IPS-15b (cell line): ENCODE data around the gene SAMD14.

ENCODE experiments used
- H3K27me3 ChIP-seq: one replicate; pipeline ENCODE4 v1.6.1; 2013; ENCODE audit warnings: low read length; ENCODE audit not compliant: control insufficient read depth, insufficient read depth
- H3K36me3 ChIP-seq: one replicate; pipeline ENCODE4 v1.6.1; 2013; ENCODE audit warnings: low read length; ENCODE audit not compliant: control insufficient read depth, insufficient read depth
- H3K4me1 ChIP-seq: one replicate; pipeline ENCODE4 v1.6.1; 2013; ENCODE audit warnings: mild to moderate bottlenecking, low read length; ENCODE audit not compliant: control insufficient read depth, insufficient read depth
- H3K4me3 ChIP-seq: one replicate; pipeline ENCODE4 v1.5.1; 2013; ENCODE audit warnings: low read depth, low read length
- H3K9ac ChIP-seq: one replicate; pipeline ENCODE4 v1.6.1; 2013; ENCODE audit warnings: low read depth, mild to moderate bottlenecking, low read length
- H3K9me3 ChIP-seq: one replicate; pipeline ENCODE4 v1.6.1; 2013; ENCODE audit warnings: mild to moderate bottlenecking, low read length; ENCODE audit not compliant: control insufficient read depth, insufficient read depth

SAMD14 gene

DNA sequence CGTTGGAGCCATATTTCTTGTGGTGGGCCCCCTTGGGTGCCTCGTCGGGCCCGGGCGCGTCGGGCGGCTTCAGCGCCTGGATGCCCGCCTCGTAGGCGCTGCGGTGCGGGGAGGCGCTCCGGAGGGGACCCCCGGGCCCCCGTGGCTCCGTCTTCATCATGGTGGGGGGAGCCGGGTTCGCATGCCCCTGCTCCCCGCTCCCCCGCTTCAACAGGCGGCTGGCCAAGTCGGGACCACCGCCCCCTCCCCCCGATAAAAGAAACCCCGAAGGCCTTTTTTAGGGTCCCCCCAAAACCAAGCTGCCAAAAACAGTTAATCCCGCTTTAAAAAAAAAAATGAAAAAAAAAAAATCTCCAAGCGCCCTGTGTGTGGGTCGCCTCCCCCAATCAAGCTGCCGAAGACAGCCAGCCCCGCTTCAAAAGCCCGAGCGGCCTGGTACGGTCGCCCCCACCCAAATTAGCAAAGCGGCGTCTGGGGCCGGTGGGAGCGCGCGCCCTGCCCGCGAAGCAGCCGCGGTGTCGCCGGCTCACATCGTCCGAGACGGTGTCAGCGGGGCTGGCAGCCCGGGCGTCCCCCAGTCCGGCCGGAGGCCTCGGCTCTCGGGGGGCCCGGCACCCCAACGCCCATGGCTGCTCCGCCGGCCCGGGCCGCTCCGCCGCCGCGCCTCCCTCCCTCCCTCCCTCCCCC lies 20.5 kb upstream of the SAMD14 start, which contains the start of gene PPP1R9B:
TSS of gene PPP1R9B (minus strand) at position 324 of the 687 bp plus-strand sequence. CDS start at position 160, 164 bp downstream.
- Histone ChIP-seq H3K9ac (peak within 1 kb of the TSS; percentile 60), H3K27me3 (peaks cover 3% of the 10 kb centered on the region), H3K4me3 (peak within 1 kb of the TSS; percentile 85), H3K36me3 (no peaks in the 10 kb centered on the region), H3K9me3 (no peaks in the 10 kb centered on the region), H3K4me1 (peaks cover 7% of the 10 kb centered on the region)

DNA sequence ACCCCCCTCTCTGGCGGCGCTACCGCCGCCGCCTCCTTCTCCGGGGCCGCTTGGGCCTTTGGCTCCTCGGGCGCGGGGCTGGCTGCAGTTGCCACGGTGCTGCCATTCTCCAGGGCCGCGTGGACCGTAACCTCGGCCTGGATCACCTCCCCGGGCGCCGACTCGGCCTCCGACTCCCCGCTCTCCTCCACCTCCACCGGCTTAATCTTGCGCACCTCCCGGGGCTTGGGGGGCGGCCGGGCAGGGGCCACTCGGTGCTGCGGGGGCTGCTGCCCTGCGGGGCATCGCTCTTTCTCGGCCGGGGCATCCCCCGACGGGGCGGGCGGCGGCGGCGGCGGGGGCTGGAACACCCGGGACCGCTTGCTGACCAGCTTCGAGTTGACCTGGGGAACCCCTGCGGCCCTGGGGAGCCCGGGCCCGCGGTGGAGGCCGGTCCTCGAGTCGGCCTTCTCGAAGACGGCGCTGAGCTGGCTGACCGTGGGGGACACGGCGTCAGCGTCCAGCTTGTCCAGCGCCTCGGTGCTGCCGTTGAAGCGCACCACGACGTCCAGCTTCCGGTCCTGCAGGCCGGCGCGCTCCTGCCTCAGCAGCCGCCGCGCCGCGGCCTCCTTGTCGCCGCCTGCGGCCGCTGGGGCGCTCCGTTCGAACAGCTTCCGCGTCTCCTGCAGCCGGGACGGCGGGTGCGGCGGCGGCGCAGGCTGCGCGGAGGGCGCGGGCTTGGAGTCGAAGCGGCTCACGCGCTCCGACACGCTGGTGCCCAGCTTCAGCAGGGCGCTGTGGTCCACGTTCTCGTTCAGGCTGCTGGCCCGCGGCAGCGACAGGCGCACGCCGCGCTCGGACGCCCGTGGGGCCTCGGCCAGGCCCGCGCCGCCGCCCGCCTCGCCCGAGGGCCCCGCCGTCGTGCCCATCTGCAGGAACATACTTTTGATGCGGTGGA lies 19.7 kb upstream of the SAMD14 start:
- peaks cover 7% of the 10 kb centered on the region for H3K4me1 ChIP-seq
- peaks cover 4% of the 10 kb centered on the region for H3K36me3 ChIP-seq
- H3K9me3 ChIP-seq, result no peaks in the 10 kb centered on the region
- no peak overlapping the region for H3K9ac ChIP-seq
- peaks cover 3% of the 10 kb centered on the region for H3K27me3 ChIP-seq
- peak overlapping the region; percentile 54 for H3K4me3 ChIP-seq

GRCh38 chr17:50149091-50149416 lies 19.1 kb upstream of the SAMD14 start:
- H3K36me3 ChIP-seq, result peaks cover 6% of the 10 kb centered on the region
- H3K4me1 ChIP-seq, result peaks cover 7% of the 10 kb centered on the region
- peaks cover 3% of the 10 kb centered on the region for H3K27me3 ChIP-seq
- no peaks in the 10 kb centered on the region for H3K9me3 ChIP-seq
- peak overlapping the region; percentile 54 for H3K4me3 ChIP-seq
- H3K9ac ChIP-seq, result no peak overlapping the region

DNA sequence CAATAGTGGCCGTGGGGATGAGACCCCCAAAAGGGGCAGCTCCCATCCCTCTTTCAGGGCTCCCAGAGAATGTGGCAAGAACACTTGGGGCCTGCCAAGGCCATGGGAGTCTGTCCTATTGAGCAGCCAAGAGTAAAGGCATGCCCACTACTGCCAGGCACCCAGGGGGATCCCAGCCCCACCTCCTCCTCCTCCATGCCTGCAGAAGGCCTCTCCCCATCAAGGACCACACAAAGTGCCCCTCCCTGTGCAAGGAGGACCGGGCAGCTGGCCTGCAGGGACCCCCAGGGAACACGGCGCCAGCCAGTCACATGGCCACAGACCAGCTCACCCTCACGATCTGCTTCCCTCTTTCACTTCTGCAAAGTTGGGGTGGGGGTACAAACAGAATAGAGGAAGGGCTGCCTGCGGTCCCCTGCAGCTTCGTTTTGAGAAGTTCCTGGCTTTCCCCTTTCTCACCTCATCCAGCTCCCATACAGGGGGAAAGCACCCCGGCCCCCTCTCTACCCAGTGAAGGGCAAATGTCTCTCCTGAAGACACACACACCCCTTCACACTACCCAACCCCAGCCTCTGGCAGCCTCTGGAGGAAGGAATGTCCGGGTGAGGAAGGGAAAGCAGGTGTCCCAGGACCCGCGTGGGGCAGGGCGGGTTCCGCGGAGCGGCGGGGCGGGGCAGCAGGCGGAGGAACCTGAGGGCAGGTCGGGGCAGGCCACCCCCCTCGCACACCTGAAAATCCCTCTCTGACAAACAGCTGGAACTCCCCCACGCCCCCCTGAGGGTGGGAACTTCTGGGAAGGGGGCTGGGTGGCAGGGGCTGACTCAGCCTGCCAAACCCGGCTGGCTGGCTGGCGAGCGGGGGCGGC lies 18.5 kb upstream of the SAMD14 start:
- H3K36me3 ChIP-seq, result peaks cover 10% of the 10 kb centered on the region
- H3K9me3 ChIP-seq, result no peaks in the 10 kb centered on the region
- H3K27me3 ChIP-seq, result peaks cover 3% of the 10 kb centered on the region
- peaks cover 7% of the 10 kb centered on the region for H3K4me1 ChIP-seq
- peak overlapping the region; percentile 54 for H3K4me3 ChIP-seq
- no peak overlapping the region for H3K9ac ChIP-seq

DNA sequence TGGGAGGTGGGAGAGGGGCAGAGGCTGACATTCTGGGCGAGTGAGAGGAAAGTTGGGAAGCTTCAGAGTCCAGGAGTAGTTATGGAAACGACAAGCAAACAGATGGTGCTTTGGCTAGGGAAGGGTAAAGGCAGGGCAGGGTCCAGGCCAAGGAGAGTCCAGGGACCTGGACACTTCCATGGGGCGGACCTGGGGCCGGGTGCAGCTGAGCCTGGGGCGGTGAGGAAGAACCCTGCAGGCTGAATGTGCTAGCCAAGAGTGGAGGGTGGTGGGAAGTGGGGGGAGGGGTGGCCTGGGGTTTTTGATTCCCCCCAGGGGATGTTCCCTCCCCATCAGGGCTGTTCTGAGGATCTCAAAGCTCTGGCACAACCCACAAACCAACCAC lies 17.9 kb upstream of the SAMD14 start:
- no peaks in the 10 kb centered on the region for H3K9me3 ChIP-seq
- peak overlapping the region; percentile 54 for H3K4me3 ChIP-seq
- H3K9ac ChIP-seq, result no peak overlapping the region
- peaks cover 7% of the 10 kb centered on the region for H3K4me1 ChIP-seq
- H3K27me3 ChIP-seq, result peaks cover 3% of the 10 kb centered on the region
- H3K36me3 ChIP-seq, result peaks cover 11% of the 10 kb centered on the region

- no peaks in the 10 kb centered on the region for H3K9me3 ChIP-seq
- peak overlapping the region; percentile 54 for H3K4me3 ChIP-seq
- peaks cover 18% of the 10 kb centered on the region for H3K36me3 ChIP-seq
- peaks cover 3% of the 10 kb centered on the region for H3K27me3 ChIP-seq
- H3K4me1 ChIP-seq, result peaks cover 5% of the 10 kb centered on the region
- no peak overlapping the region for H3K9ac ChIP-seq
Measured at GRCh38 chr17:50146927-50147665, 17.1 kb upstream of the SAMD14 start.

- H3K4me3 ChIP-seq, result no peak overlapping the region
- H3K9ac ChIP-seq, result no peak overlapping the region
- H3K27me3 ChIP-seq, result peaks cover 3% of the 10 kb centered on the region
- peaks cover 22% of the 10 kb centered on the region for H3K36me3 ChIP-seq
- peaks cover 5% of the 10 kb centered on the region for H3K4me1 ChIP-seq
- no peaks in the 10 kb centered on the region for H3K9me3 ChIP-seq
Measured at GRCh38 chr17:50146230-50146926, 16.4 kb upstream of the SAMD14 start.

DNA sequence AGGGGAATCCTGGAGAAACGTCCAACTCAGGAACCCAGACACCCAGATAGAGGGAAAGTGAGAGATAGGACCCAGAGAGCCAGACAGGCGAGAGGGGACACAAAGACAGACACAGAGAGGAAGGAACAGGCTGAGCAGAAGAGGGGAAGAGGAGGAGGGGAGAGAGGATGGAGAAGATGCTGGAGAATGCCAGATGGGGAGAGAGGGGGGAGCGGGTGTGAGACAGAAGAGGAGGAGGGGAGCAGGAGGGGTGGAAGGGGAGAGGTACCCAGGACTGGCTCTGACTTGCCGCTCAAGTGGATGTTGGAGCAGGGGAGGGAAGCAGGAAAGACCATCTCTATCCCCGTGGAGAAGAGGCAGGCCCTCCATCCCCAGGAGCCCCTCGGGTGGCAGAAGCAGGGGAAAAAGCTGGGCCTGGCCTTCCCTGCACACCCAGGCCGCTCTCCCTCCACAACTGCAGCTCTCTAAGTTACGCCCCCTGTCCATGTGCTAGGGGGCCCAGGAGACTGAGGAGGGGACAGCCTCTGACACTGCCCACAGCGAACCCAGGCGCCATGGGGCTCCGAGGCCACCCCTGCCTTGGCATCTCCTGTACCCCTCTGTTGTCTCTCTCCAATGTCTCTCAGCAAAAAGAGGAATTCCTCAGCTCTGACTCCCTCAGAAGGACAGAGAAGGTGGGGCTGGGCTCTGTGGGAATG lies 15.7 kb upstream of the SAMD14 start:
- no peak overlapping the region for H3K9ac ChIP-seq
- peaks cover 24% of the 10 kb centered on the region for H3K36me3 ChIP-seq
- peaks cover 5% of the 10 kb centered on the region for H3K4me1 ChIP-seq
- H3K9me3 ChIP-seq, result no peaks in the 10 kb centered on the region
- H3K4me3 ChIP-seq, result no peak overlapping the region
- peaks cover 3% of the 10 kb centered on the region for H3K27me3 ChIP-seq

DNA sequence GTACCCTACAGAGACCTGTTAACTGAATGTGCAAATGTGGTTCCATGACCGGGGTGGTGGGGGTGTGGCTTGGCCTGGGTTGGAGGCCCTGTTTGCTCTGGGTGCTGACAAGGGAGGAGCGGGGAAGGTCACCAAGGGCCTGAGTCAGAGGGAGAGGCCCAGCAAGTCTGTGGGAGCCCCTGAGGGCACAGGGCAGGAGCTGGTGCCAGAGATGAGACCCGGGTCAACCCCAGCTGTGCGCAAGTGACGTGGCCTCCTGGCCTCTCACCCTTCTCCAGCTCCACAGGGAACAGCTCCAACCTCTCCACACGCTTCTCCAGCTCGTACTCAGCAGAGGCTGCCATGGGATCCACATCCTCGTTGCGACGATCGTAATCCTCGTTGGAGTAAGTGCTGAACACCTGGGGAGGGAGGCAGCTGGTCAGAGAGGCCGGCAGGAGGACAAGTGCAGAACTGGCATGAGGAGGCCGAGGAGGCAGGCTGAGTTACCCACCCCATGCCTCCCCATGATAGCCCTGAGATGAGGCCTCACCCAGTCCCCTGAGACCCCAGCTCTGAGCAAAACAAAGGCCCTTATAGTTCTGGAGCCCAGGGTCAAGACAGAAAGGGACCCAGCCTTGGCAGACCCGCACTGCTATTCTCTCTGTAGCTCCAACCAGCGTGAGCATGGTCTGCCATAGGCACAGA lies 15.0 kb upstream of the SAMD14 start:
- Histone ChIP-seq H3K9ac (no peak overlapping the region), H3K4me1 (peaks cover 5% of the 10 kb centered on the region), H3K9me3 (no peaks in the 10 kb centered on the region), H3K36me3 (peaks cover 26% of the 10 kb centered on the region), H3K4me3 (no peak overlapping the region), H3K27me3 (peaks cover 3% of the 10 kb centered on the region)

- Histone ChIP-seq H3K36me3 (peaks cover 30% of the 10 kb centered on the region), H3K9me3 (no peaks in the 10 kb centered on the region), H3K27me3 (no peaks in the 10 kb centered on the region), H3K9ac (no peak overlapping the region), H3K4me3 (no peak overlapping the region), H3K4me1 (peaks cover 5% of the 10 kb centered on the region)
Measured at GRCh38 chr17:50144355-50144754, 14.4 kb upstream of the SAMD14 start.
